Endothelial cell (in vitro differentiated cells): ENCODE data around the gene FBXO11. TPM values are rescaled to one million over a fixed set of nuclear protein-coding genes. Genes with fewer than 3 reads are reported as not detected.

Experiments used
- DNase-seq: peaks from one replicate; pipeline ENCODE4 v3.0.0; 2021; ENCODE audit warnings: low spot score
- H3K27ac Mint-ChIP-seq: one replicate; pipeline ENCODE4 v1.8.0; 2021; ENCODE audit warnings: mixed read lengths, inconsistent platforms; ENCODE audit not compliant: unreplicated experiment
- H3K27me3 Mint-ChIP-seq: one replicate; pipeline ENCODE4 v1.8.0; 2021; ENCODE audit warnings: mild to moderate bottlenecking, moderate library complexity, mixed read lengths, inconsistent platforms; ENCODE audit not compliant: unreplicated experiment
- H3K36me3 Mint-ChIP-seq: one replicate; pipeline ENCODE4 v1.8.0; 2021; ENCODE audit warnings: mild to moderate bottlenecking, low read depth, mixed read lengths, inconsistent platforms; ENCODE audit not compliant: unreplicated experiment
- H3K4me1 Mint-ChIP-seq: one replicate; pipeline ENCODE4 v1.8.0; 2021; ENCODE audit warnings: mild to moderate bottlenecking, mixed read lengths, inconsistent platforms; ENCODE audit not compliant: unreplicated experiment
- H3K4me3 Mint-ChIP-seq: one replicate; pipeline ENCODE4 v1.8.0; 2021; ENCODE audit warnings: mild to moderate bottlenecking, mixed read lengths, inconsistent platforms; ENCODE audit not compliant: unreplicated experiment
- H3K9me3 Mint-ChIP-seq: one replicate; pipeline ENCODE4 v1.8.0; 2021; ENCODE audit warnings: mixed read lengths, inconsistent platforms; ENCODE audit not compliant: unreplicated experiment
- CTCF ChIP-seq: fragments of 200-600 bp; sonication (generic); IDR thresholded peaks from one replicate; pipeline ENCODE4 v1.5.0; 2021; ENCODE audit warnings: antibody characterized with exemption; ENCODE audit not compliant: unreplicated experiment
- long read RNA-seq: library from polyadenylated mRNA; unstranded; transcript quantifications from one replicate; pipeline ENCODE4 v2.0.0, GENCODE V29; 2020; ENCODE audit not compliant: unreplicated experiment
- total RNA-seq: library from RNA; stranded (reverse); fragmentation: NEBNext Ultra II Directional; extraction: Animal tissue kit (Norgen Biotek cat#: 25700); gene quantifications from one replicate; pipeline ENCODE4 v1.2.1, GENCODE V29; 2021; ENCODE audit not compliant: unreplicated experiment

Gene FBXO11
- total RNA-seq: 84.6 TPM
- long read RNA-seq, full-length matches to known transcripts: 2 of 5 reads
- long read RNA-seq, partial matches to known transcripts: 2 of 5 reads
- long read RNA-seq, other reads (novel, unspliced or antisense): 1 of 5 reads

GRCh38 chr2:47906157-47907038, at the start of gene FBXO11:
FBXO11 (minus strand) TSS chr2:47906498; CDS start chr2:47905720, 778 bp downstream.
- peaks cover 22% of the 10 kb centered on the region for H3K4me1 Mint-ChIP-seq
- H3K27me3 Mint-ChIP-seq: peaks cover 10% of the 10 kb centered on the region
- H3K36me3 Mint-ChIP-seq: peaks cover 6% of the 10 kb centered on the region
- peak; percentile 43 for TF ChIP-seq CTCF
- peak; percentile 90 for DNase-seq
- H3K4me3 Mint-ChIP-seq: peak within 1 kb of the TSS; percentile 91
- H3K27ac Mint-ChIP-seq: peak within 1 kb of the TSS; percentile 98
- no peaks in the 10 kb centered on the region for H3K9me3 Mint-ChIP-seq

GRCh38 chr2:47950340-47951301, 44.3 kb upstream of the FBXO11 start:
- H3K4me3 Mint-ChIP-seq: no peak overlapping the region
- H3K4me1 Mint-ChIP-seq: no peaks in the 10 kb centered on the region
- no peak overlapping the region for H3K27ac Mint-ChIP-seq
- no peak for DNase-seq
- peaks cover 2% of the 10 kb centered on the region for H3K27me3 Mint-ChIP-seq
- no peaks in the 10 kb centered on the region for H3K9me3 Mint-ChIP-seq
- no peak for TF ChIP-seq CTCF
- no peaks in the 10 kb centered on the region for H3K36me3 Mint-ChIP-seq

GRCh38 chr2:47946593-47946992, 40.3 kb upstream of the FBXO11 start:
- DNase-seq: no peak
- Mint-ChIP-seq H3K36me3 (no peaks in the 10 kb centered on the region), H3K27me3 (no peaks in the 10 kb centered on the region), H3K27ac (no peak overlapping the region), H3K4me1 (no peaks in the 10 kb centered on the region), H3K4me3 (no peak overlapping the region), H3K9me3 (no peaks in the 10 kb centered on the region)
- no peak for TF ChIP-seq CTCF

GRCh38 chr2:47945046-47945781, 38.9 kb upstream of the FBXO11 start:
- Mint-ChIP-seq H3K4me3 (no peak overlapping the region), H3K9me3 (no peaks in the 10 kb centered on the region), H3K27ac (no peak overlapping the region), H3K4me1 (no peaks in the 10 kb centered on the region), H3K27me3 (no peaks in the 10 kb centered on the region), H3K36me3 (no peaks in the 10 kb centered on the region)
- DNase-seq: no peak
- TF ChIP-seq CTCF: no peak
